ENCODE results near the gene FSD1L. TPM values are rescaled to one million over a fixed set of nuclear protein-coding genes. Genes with fewer than 3 reads are reported as not detected.

The FSD1L gene
- total and polyA plus RNA-seq, 2 of the 13 experiments (the other 11 are each of a cell fraction or from before 2014, with no cell fraction given): 4.1 to 5.1 TPM

GRCh38 chr9:105425816-105426433 is 21.9 kb upstream of the FSD1L start (continued):
- TF ChIP-seq, protein P1, sequence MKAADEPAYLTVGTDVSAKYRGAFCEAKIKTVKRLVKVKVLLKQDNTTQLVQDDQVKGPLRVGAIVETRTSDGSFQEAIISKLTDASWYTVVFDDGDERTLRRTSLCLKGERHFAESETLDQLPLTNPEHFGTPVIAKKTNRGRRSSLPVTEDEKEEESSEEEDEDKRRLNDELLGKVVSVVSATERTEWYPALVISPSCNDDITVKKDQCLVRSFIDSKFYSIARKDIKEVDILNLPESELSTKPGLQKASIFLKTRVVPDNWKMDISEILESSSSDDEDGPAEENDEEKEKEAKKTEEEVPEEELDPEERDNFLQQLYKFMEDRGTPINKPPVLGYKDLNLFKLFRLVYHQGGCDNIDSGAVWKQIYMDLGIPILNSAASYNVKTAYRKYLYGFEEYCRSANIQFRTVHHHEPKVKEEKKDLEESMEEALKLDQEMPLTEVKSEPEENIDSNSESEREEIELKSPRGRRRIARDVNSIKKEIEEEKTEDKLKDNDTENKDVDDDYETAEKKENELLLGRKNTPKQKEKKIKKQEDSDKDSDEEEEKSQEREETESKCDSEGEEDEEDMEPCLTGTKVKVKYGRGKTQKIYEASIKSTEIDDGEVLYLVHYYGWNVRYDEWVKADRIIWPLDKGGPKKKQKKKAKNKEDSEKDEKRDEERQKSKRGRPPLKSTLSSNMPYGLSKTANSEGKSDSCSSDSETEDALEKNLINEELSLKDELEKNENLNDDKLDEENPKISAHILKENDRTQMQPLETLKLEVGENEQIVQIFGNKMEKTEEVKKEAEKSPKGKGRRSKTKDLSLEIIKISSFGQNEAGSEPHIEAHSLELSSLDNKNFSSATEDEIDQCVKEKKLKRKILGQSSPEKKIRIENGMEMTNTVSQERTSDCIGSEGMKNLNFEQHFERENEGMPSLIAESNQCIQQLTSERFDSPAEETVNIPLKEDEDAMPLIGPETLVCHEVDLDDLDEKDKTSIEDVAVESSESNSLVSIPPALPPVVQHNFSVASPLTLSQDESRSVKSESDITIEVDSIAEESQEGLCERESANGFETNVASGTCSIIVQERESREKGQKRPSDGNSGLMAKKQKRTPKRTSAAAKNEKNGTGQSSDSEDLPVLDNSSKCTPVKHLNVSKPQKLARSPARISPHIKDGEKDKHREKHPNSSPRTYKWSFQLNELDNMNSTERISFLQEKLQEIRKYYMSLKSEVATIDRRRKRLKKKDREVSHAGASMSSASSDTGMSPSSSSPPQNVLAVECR (CRISPR knock-in tag; IDR thresholded peaks at IDR 0.05; ENCODE audit: borderline replicate concordance): no peak
- TF ChIP-seq SMYD3 (CRISPR knock-in tag; IDR thresholded peaks at IDR 0.05) (no peak), E2F1 (CRISPR knock-in tag; IDR thresholded peaks at IDR 0.05) (no peak), GABPB1 (CRISPR knock-in tag; IDR thresholded peaks at IDR 0.05) (no peak), SNAI1 (CRISPR knock-in tag; IDR thresholded peaks at IDR 0.05; ENCODE audit: borderline replicate concordance) (no peak), ZNF577 (CRISPR knock-in tag; IDR thresholded peaks at IDR 0.05; ENCODE audit: borderline replicate concordance, low read depth) (no peak), MIXL1 (CRISPR knock-in tag; IDR thresholded peaks at IDR 0.05) (peak; percentile 56; the same call in 1 of the 2 replicates), RAD21 (CRISPR knock-in tag; IDR thresholded peaks at IDR 0.05) (peak; percentile 41; the same call in 1 of the 2 replicates), SMC3 (IDR thresholded peaks at IDR 0.05; ENCODE audit: low read length) (peak; percentile 49), CTCF (CRISPR knock-in tag; IDR thresholded peaks at IDR 0.05) (peak; percentile 58), ZNF142 (CRISPR knock-in tag; IDR thresholded peaks at IDR 0.05) (no peak), ZNF607 (CRISPR knock-in tag; IDR thresholded peaks at IDR 0.05; ENCODE audit: borderline replicate concordance) (no peak)
- TF ChIP-seq, protein P2, sequence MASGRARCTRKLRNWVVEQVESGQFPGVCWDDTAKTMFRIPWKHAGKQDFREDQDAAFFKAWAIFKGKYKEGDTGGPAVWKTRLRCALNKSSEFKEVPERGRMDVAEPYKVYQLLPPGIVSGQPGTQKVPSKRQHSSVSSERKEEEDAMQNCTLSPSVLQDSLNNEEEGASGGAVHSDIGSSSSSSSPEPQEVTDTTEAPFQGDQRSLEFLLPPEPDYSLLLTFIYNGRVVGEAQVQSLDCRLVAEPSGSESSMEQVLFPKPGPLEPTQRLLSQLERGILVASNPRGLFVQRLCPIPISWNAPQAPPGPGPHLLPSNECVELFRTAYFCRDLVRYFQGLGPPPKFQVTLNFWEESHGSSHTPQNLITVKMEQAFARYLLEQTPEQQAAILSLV (CRISPR knock-in tag; IDR thresholded peaks at IDR 0.05; ENCODE audit: borderline replicate concordance): no peak
- TF ChIP-seq, protein P3, sequence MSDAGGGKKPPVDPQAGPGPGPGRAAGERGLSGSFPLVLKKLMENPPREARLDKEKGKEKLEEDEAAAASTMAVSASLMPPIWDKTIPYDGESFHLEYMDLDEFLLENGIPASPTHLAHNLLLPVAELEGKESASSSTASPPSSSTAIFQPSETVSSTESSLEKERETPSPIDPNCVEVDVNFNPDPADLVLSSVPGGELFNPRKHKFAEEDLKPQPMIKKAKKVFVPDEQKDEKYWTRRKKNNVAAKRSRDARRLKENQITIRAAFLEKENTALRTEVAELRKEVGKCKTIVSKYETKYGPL (CRISPR knock-in tag; IDR thresholded peaks at IDR 0.05): no peak

All from HepG2 (cell line).